H9 (cell line): ENCODE results near the gene NME4. TPM values are rescaled to one million over a fixed set of nuclear protein-coding genes. Genes with fewer than 3 reads are reported as not detected.

Source experiments
- DNase-seq: peaks from one replicate; pipeline ENCODE4 v3.0.0-alpha.2; 2017
- H2AFZ ChIP-seq: one replicate; pipeline ENCODE4 v1.6.1; 2013; ENCODE audit warnings: mild to moderate bottlenecking, low read length, control low read depth, moderate library complexity
- H2AK5ac ChIP-seq: 2 replicates; pipeline ENCODE4 v1.6.1; 2013; ENCODE audit warnings: low read length, control low read depth, mixed read lengths; ENCODE audit not compliant: insufficient read length
- H2BK120ac ChIP-seq: one replicate; pipeline ENCODE4 v1.6.1; 2013; ENCODE audit warnings: low read depth, mild to moderate bottlenecking, low read length, control low read depth, inconsistent platforms; ENCODE audit not compliant: poor library complexity, severe bottlenecking
- H2BK12ac ChIP-seq: 2 replicates; pipeline ENCODE4 v1.6.1; 2013; ENCODE audit warnings: low read length, control low read depth, mixed read lengths, low read depth; ENCODE audit not compliant: insufficient read length
- H2BK15ac ChIP-seq: 2 replicates; pipeline ENCODE4 v1.6.1; 2013; ENCODE audit warnings: low read depth, low read length, control low read depth
- H2BK20ac ChIP-seq: one replicate; pipeline ENCODE4 v1.6.1; 2013; ENCODE audit warnings: low read depth, mild to moderate bottlenecking, low read length, control low read depth, inconsistent platforms; ENCODE audit not compliant: poor library complexity, severe bottlenecking
- H2BK5ac ChIP-seq: 2 replicates; pipeline ENCODE4 v1.6.1; 2013; ENCODE audit warnings: low read length, control low read depth, mixed read lengths; ENCODE audit not compliant: insufficient read length
- H3K14ac ChIP-seq: 2 replicates; pipeline ENCODE4 v1.6.1; 2013; ENCODE audit warnings: low read length, control low read depth; ENCODE audit not compliant: insufficient read depth
- H3K18ac ChIP-seq: 2 replicates; pipeline ENCODE4 v1.6.1; 2013; ENCODE audit warnings: low read depth, mild to moderate bottlenecking, mixed read lengths, low read length, control low read depth; ENCODE audit not compliant: insufficient read length
- H3K23ac ChIP-seq: 2 replicates; pipeline ENCODE4 v1.6.1; 2013; ENCODE audit warnings: low read length, control low read depth, mixed read lengths, low read depth; ENCODE audit not compliant: insufficient read length
- H3K23me2 ChIP-seq: 2 replicates; pipeline ENCODE4 v1.6.1; 2013; ENCODE audit warnings: low read depth, mild to moderate bottlenecking, mixed read lengths, low read length, control low read depth; ENCODE audit not compliant: insufficient read length, poor library complexity, severe bottlenecking
- H3K27ac ChIP-seq: 2 replicates; pipeline ENCODE4 v1.5.1; 2013; ENCODE audit warnings: low read length, control low read depth, mixed read lengths, low read depth; ENCODE audit not compliant: insufficient read length
- H3K27me3 ChIP-seq: 2 replicates; pipeline ENCODE4 v1.6.1; 2013; ENCODE audit warnings: low read length, control low read depth, inconsistent platforms; ENCODE audit not compliant: insufficient read depth
- H3K4ac ChIP-seq: 2 replicates; pipeline ENCODE4 v1.6.1; 2013; ENCODE audit warnings: low read depth, mild to moderate bottlenecking, control low read depth, inconsistent platforms, low read length, moderate library complexity
- H3K4me1 ChIP-seq: 2 replicates; pipeline ENCODE4 v1.6.1; 2013; ENCODE audit warnings: low read length, control low read depth, inconsistent platforms; ENCODE audit not compliant: insufficient read depth
- H3K4me2 ChIP-seq: 2 replicates; pipeline ENCODE4 v1.6.1; 2013; ENCODE audit warnings: low read length, control low read depth, mixed read lengths; ENCODE audit not compliant: insufficient read length, insufficient read depth
- H3K56ac ChIP-seq: 2 replicates; pipeline ENCODE4 v1.6.1; 2013; ENCODE audit warnings: low read depth, mild to moderate bottlenecking, mixed read lengths, low read length, control low read depth; ENCODE audit not compliant: insufficient read length
- H3K79me1 ChIP-seq: 2 replicates; pipeline ENCODE4 v1.6.1; 2013; ENCODE audit warnings: low read depth, mild to moderate bottlenecking, moderate library complexity, low read length, control low read depth, inconsistent platforms; ENCODE audit not compliant: insufficient read depth, poor library complexity, severe bottlenecking
- H3K79me2 ChIP-seq: 2 replicates; pipeline ENCODE4 v1.6.1; 2013; ENCODE audit warnings: low read length, control low read depth, inconsistent platforms; ENCODE audit not compliant: insufficient read depth
- H3K9ac ChIP-seq: 2 replicates; pipeline ENCODE4 v1.6.1; 2013; ENCODE audit warnings: low read length, control low read depth, mixed read lengths; ENCODE audit not compliant: insufficient read length; ENCODE audit errors: extremely low read depth
- H3K9me3 ChIP-seq: one replicate; pipeline ENCODE4 v1.6.1; 2013; ENCODE audit warnings: low read depth, low read length, inconsistent platforms; ENCODE audit not compliant: control insufficient read depth
- H3T11ph ChIP-seq: one replicate; pipeline ENCODE4 v1.6.1; 2013; ENCODE audit warnings: mild to moderate bottlenecking, low read length, control low read depth, inconsistent platforms
- H4K20me1 ChIP-seq: one replicate; pipeline ENCODE4 v1.6.1; 2013; ENCODE audit not compliant: control insufficient read depth, insufficient read length, insufficient read depth
- H4K5ac ChIP-seq: 2 replicates; pipeline ENCODE4 v1.6.1; 2013; ENCODE audit warnings: low read depth, mild to moderate bottlenecking, mixed read lengths, low read length, control low read depth; ENCODE audit not compliant: insufficient read length
- H4K8ac ChIP-seq: replicated peaks from 2 replicates; pipeline ENCODE4 v1.6.1; 2013; ENCODE audit warnings: low read length, control low read depth, mixed read lengths, low read depth; ENCODE audit not compliant: insufficient read length
- H4K91ac ChIP-seq: 2 replicates; pipeline ENCODE4 v1.6.1; 2013; ENCODE audit warnings: low read depth, mild to moderate bottlenecking, moderate library complexity, mixed read lengths, low read length, control low read depth; ENCODE audit not compliant: insufficient read length
- H3K27ac Mint-ChIP-seq, 3 experiments: 2 replicates in 2 of 3; 3 replicates in 1 of 3; pipeline ENCODE4 v1.8.0; 2020 to 2021; ENCODE audit warnings: mixed read lengths in 3 of 3, mild to moderate bottlenecking in 1 of 3, moderate library complexity in 1 of 3
- H3K27me3 Mint-ChIP-seq: 2 replicates; pipeline ENCODE4 v1.8.0; 2021; ENCODE audit warnings: low read depth, mild to moderate bottlenecking, moderate library complexity, mixed read lengths
- H3K36me3 Mint-ChIP-seq, 3 experiments: 2 replicates in 2 of 3; 3 replicates in 1 of 3; pipeline ENCODE4 v1.8.0; 2020 to 2021; ENCODE audit warnings: low read depth in 3 of 3, mixed read lengths in 3 of 3; ENCODE audit not compliant: insufficient read depth in 1 of 3
- H3K4me1 Mint-ChIP-seq, 2 experiments: 2 replicates each; pipeline ENCODE4 v1.8.0; 2020; ENCODE audit warnings: mixed read lengths in 2 of 2
- H3K4me3 Mint-ChIP-seq, 2 experiments: 2 replicates in 1 of 2; 3 replicates in 1 of 2; pipeline ENCODE4 v1.8.0; 2020 to 2021; ENCODE audit warnings: mild to moderate bottlenecking in 2 of 2, mixed read lengths in 2 of 2, moderate library complexity in 1 of 2
- H3K9me3 Mint-ChIP-seq, 2 experiments: 2 replicates in 1 of 2; 3 replicates in 1 of 2; pipeline ENCODE4 v1.8.0; 2020; ENCODE audit warnings: mild to moderate bottlenecking in 2 of 2, mixed read lengths in 2 of 2, moderate library complexity in 1 of 2
- CTCF ChIP-seq: fragments of 200-600 bp; sonication (generic); conservative IDR thresholded peaks from 3 replicates; pipeline ENCODE4 v1.8.0; 2021; ENCODE audit warnings: antibody characterized with exemption, mild to moderate bottlenecking
- WGBS: extraction: QIAGEN DNeasy Blood & Tissue Kit; methylation state at CpG from one replicate; pipeline ENCODE4 v1.1.7; 2013; ENCODE audit warnings: missing lambda C conversion rate, low lambda C conversion rate, mixed read lengths; ENCODE audit not compliant: insufficient read length; ENCODE audit errors: extremely low coverage; 5-methylcytosine and 5-hydroxymethylcytosine counted together
- total RNA-seq: library from RNA; stranded (reverse); gene quantifications from 2 replicates; pipeline ENCODE4 v1.2.1, GENCODE V29; 2021

NME4 gene
- total RNA-seq, 1 experiment from 2014 or later, result 320 TPM

GRCh38 chr16:440627-441026 is 43.6 kb downstream of the NME4 start:
- Histone ChIP-seq H2BK120ac (no peak overlapping the region), H4K91ac (no peak overlapping the region), H4K5ac (no peak overlapping the region), H2BK15ac (no peak overlapping the region), H3K4ac (no peak overlapping the region), H3K79me2 (no peaks in the 10 kb centered on the region), H4K8ac (no peak overlapping the region), H3K18ac (no peak overlapping the region), H3K14ac (no peak overlapping the region), H3K4me2 (no peak overlapping the region), H2BK5ac (no peak overlapping the region), H3K27me3 (no peaks in the 10 kb centered on the region), H2BK12ac (no peak overlapping the region), H3K23ac (no peak overlapping the region), H4K20me1 (no peaks in the 10 kb centered on the region), H3K4me1 (no peaks in the 10 kb centered on the region), H3K56ac (no peak overlapping the region), H3K9ac (no peak overlapping the region), H2AFZ (no peak overlapping the region), H3K27ac (no peak overlapping the region), H2BK20ac (no peak overlapping the region), H3T11ph (no peak overlapping the region), H3K23me2 (no peaks in the 10 kb centered on the region), H3K9me3 (no peaks in the 10 kb centered on the region), H3K79me1 (no peaks in the 10 kb centered on the region), H2AK5ac (no peak overlapping the region)
- H3K27ac Mint-ChIP-seq, result no peak overlapping the region
- peaks cover 10 to 17% of the 10 kb centered on the region in 2 experiments; a peak in 3 of 4 replicates for H3K4me1 Mint-ChIP-seq
- no peak overlapping the region for H3K4me3 Mint-ChIP-seq
- H3K27me3 Mint-ChIP-seq, result no peaks in the 10 kb centered on the region
- peaks cover 4 to 11% (median 11%) of the 10 kb centered on the region in 3 experiments; a peak in 5 of 7 replicates for H3K36me3 Mint-ChIP-seq
- WGBS, result no CpG with 5 or more reads among the region's 6 CpGs
- no peaks in the 10 kb centered on the region for H3K9me3 Mint-ChIP-seq
- no peak for DNase-seq
- TF ChIP-seq CTCF, result no peak
